HepG2 (cell line): ENCODE measurements around the gene RPA1. TPM values are rescaled to one million over a fixed set of nuclear protein-coding genes. Genes with fewer than 3 reads are reported as not detected.
A peak's percentile ranks its signal among the peaks of the same experiment; 100 is the strongest.

Experiments used
- ATAC-seq: fragments of 200-7000 bp; cut with Tn5 transposase; 3 replicates; pipeline ENCODE4 v1.9.1; 2020; ENCODE audit warnings: mild to moderate bottlenecking, moderate library complexity
- BruUV-seq: library from RNA; stranded (reverse); fragments of 400-500 nt; replicated peaks from 2 replicates; lab custom pipeline; 2021; lab: Mats Ljungman, UMichigan
- CTCF ChIA-PET: fragments of 300-600 bp; formaldehyde crosslinking; extraction: SDS; loops from one replicate; lab custom pipeline; 2021; ENCODE audit warnings: low total read pairs, inconsistent platforms, low intra/inter-chr PET ratio; lab: Yijun Ruan, JAX
- POLR2A ChIA-PET: fragments of 350-600 bp; sonication (Branson Sonifier 250); formaldehyde crosslinking; loops from one replicate; lab custom pipeline; 2020; ENCODE audit warnings: antibody characterized with exemption, inconsistent platforms; lab: Yijun Ruan, JAX
- DNase-seq: peaks from one replicate; pipeline ENCODE4 v3.0.0-alpha.2; 2015; ENCODE audit warnings: low spot score
- FAIRE-seq: peaks from 3 replicates; lab custom pipeline; 2011; peaks lifted over from hg19 to GRCh38; lab: Jason Lieb, UNC
- H2AFZ ChIP-seq: one replicate; pipeline ENCODE4 v1.6.1; 2011; ENCODE audit warnings: low read length, inconsistent platforms
- H3K27ac ChIP-seq: fragments of 300-600 bp; 3 replicates; pipeline ENCODE4 v1.8.0; 2011; ENCODE audit warnings: mixed run types, mild to moderate bottlenecking, mixed read lengths, low read length, inconsistent platforms; ENCODE audit not compliant: insufficient read depth; ENCODE audit errors: extremely low read length
- H3K27me3 ChIP-seq, 2 experiments: fragments of 200-600 bp in 1 of 2; 2 replicates in 1 of 2; 3 replicates in 1 of 2; pipeline versions ENCODE4 v1.6.0 to v1.8.0; 2011; ENCODE audit warnings: low read length in 2 of 2, mild to moderate bottlenecking in 2 of 2, moderate library complexity in 2 of 2, inconsistent platforms in 1 of 2; ENCODE audit not compliant: insufficient read depth in 2 of 2, control insufficient read depth in 1 of 2
- H3K36me3 ChIP-seq, 2 experiments: fragments of 200-600 bp in 1 of 2; replicated peaks in 1 of 2; 2 replicates in 1 of 2; 3 replicates in 1 of 2; pipeline versions ENCODE4 v1.5.1 to v1.8.0; 2011; ENCODE audit warnings: low read length in 2 of 2, inconsistent platforms in 1 of 2; ENCODE audit not compliant: insufficient read depth in 2 of 2, control insufficient read depth in 1 of 2
- H3K4me1 ChIP-seq: 2 replicates; pipeline ENCODE4 v1.5.1; 2012; ENCODE audit warnings: low read length, inconsistent platforms; ENCODE audit not compliant: insufficient read depth
- H3K4me2 ChIP-seq: 2 replicates; pipeline ENCODE4 v1.6.0; 2011; ENCODE audit warnings: low read depth, low read length, inconsistent platforms
- H3K4me3 ChIP-seq, 3 experiments: fragments of 200-600 bp in 1 of 3; sonication (generic), shearing (Covaris generic) in 1 of 3; replicated peaks in 1 of 3; 2 replicates each; pipeline ENCODE4 v1.5.1; 2011 to 2016; ENCODE audit warnings: low read length in 3 of 3, inconsistent platforms in 2 of 3, low read depth in 2 of 3, mild to moderate bottlenecking in 2 of 3, control low read depth in 1 of 3, mixed read lengths in 1 of 3; ENCODE audit not compliant: insufficient read depth in 1 of 3
- H3K79me2 ChIP-seq: one replicate; pipeline ENCODE4 v1.6.1; 2011; ENCODE audit warnings: low read length, inconsistent platforms; ENCODE audit not compliant: insufficient read depth
- H3K9ac ChIP-seq: 2 replicates; pipeline ENCODE4 v1.6.0; 2011; ENCODE audit warnings: mild to moderate bottlenecking, low read depth, low read length, inconsistent platforms; ENCODE audit not compliant: insufficient read depth
- H3K9me3 ChIP-seq: 2 replicates; pipeline ENCODE4 v1.5.1; 2012; ENCODE audit warnings: mild to moderate bottlenecking, low read length
- H4K20me1 ChIP-seq: 2 replicates; pipeline ENCODE4 v1.6.0; 2011; ENCODE audit warnings: inconsistent platforms, mild to moderate bottlenecking, low read length, moderate library complexity; ENCODE audit not compliant: insufficient read depth
- CREBL2 ChIP-seq: sonication (generic); formaldehyde crosslinking; IDR thresholded peaks from 2 replicates; pipeline ENCODE4 v1.8.1; 2023; ENCODE audit warnings: missing genetic modification reagents, mild to moderate bottlenecking, borderline replicate concordance
- ESRRA ChIP-seq: sonication (generic); formaldehyde crosslinking; IDR thresholded peaks from 2 replicates; pipeline ENCODE4 v1.5.1; 2020; ENCODE audit warnings: mild to moderate bottlenecking, low read depth, missing genetic modification reagents
- GFI1 ChIP-seq: sonication (generic); formaldehyde crosslinking; IDR thresholded peaks from 2 replicates; pipeline ENCODE4 v1.5.0; 2020; ENCODE audit warnings: missing genetic modification reagents, mild to moderate bottlenecking, borderline replicate concordance
- KDM2A ChIP-seq: sonication (generic); formaldehyde crosslinking; IDR thresholded peaks from 2 replicates; pipeline ENCODE4 v1.4.0; 2020; ENCODE audit warnings: low read depth, missing genetic modification reagents, borderline replicate concordance
- KLF13 ChIP-seq: sonication (generic); formaldehyde crosslinking; IDR thresholded peaks from 2 replicates; pipeline ENCODE4 v1.4.0; 2020; ENCODE audit warnings: mild to moderate bottlenecking, missing genetic modification reagents
- NR0B2 ChIP-seq: sonication (generic); formaldehyde crosslinking; IDR thresholded peaks from 2 replicates; pipeline ENCODE4 v1.4.0; 2020; ENCODE audit warnings: mild to moderate bottlenecking, missing genetic modification reagents
- TBX3 ChIP-seq: fragments of 450-650 bp; IDR thresholded peaks from 2 replicates; pipeline ENCODE4 v1.6.1; 2017; ENCODE audit warnings: antibody characterized with exemption, mild to moderate bottlenecking, inconsistent platforms, borderline replicate concordance
- ZBTB33 ChIP-seq: sonication (generic); formaldehyde crosslinking; IDR thresholded peaks from 2 replicates; pipeline ENCODE4 v1.4.0; 2020; ENCODE audit warnings: missing genetic modification reagents
- ZNF431 ChIP-seq: sonication (generic); formaldehyde crosslinking; IDR thresholded peaks from 2 replicates; pipeline ENCODE4 v1.9.0; 2022; ENCODE audit warnings: missing genetic modification reagents, low read depth, mild to moderate bottlenecking, borderline replicate concordance
- ZNF512B ChIP-seq: sonication (generic); formaldehyde crosslinking; IDR thresholded peaks from 2 replicates; pipeline ENCODE4 v1.5.1; 2020; ENCODE audit warnings: missing genetic modification reagents, mild to moderate bottlenecking, borderline replicate concordance
- ZNF703 ChIP-seq: sonication (generic); formaldehyde crosslinking; IDR thresholded peaks from 2 replicates; pipeline ENCODE4 v1.5.1; 2020; ENCODE audit warnings: missing genetic modification reagents, mild to moderate bottlenecking, moderate library complexity, borderline replicate concordance
- ZNF773 ChIP-seq: sonication (generic); formaldehyde crosslinking; IDR thresholded peaks from 2 replicates; pipeline ENCODE4 v1.4.0; 2020; ENCODE audit warnings: missing genetic modification reagents, borderline replicate concordance
- ZNF883 ChIP-seq: sonication (generic); formaldehyde crosslinking; IDR thresholded peaks from 2 replicates; pipeline ENCODE4 v1.5.1; 2020; ENCODE audit warnings: mild to moderate bottlenecking, missing genetic modification reagents; ENCODE audit errors: not compliant biosample characterization
- ZSCAN31 ChIP-seq: sonication (generic); formaldehyde crosslinking; IDR thresholded peaks from 2 replicates; pipeline ENCODE4 v1.5.0; 2020; ENCODE audit warnings: low read depth, mild to moderate bottlenecking, missing genetic modification reagents
- ZUFSP ChIP-seq: sonication (generic); formaldehyde crosslinking; IDR thresholded peaks from 2 replicates; pipeline ENCODE4 v1.9.0; 2021; ENCODE audit warnings: missing genetic modification reagents, mild to moderate bottlenecking, borderline replicate concordance
- WGBS: methylation state at CpG from one replicate; pipeline ENCODE4 v1.1.6; 2017; ENCODE audit warnings: low lambda C conversion rate; 5-methylcytosine and 5-hydroxymethylcytosine counted together
- in situ Hi-C: cut with HindIII; loops from 2 replicates; pipeline ENCODE4 v1.10.0; 2017; ENCODE audit warnings: low pct_unique_long_range_greater_than_20kb; ENCODE audit not compliant: extremely low pct_ligation_motif_present
- intact Hi-C: fragments of 100-400 bp; cut with micrococcal nuclease; formaldehyde crosslinking; loops from one replicate; pipeline ENCODE4 v1.10.0; 2022; ENCODE audit not compliant: unreplicated experiment
- polyA plus RNA-seq, 8 experiments: library from polyadenylated mRNA; depleted of rRNA in 3 of 8; stranded (reverse) in 7 of 8; unstranded in 1 of 8; fragments of >200 nt; fragmentation: Illumina TruSeq in 4 of 8; extraction: Trizol in 4 of 8; gene quantifications; 2 replicates each; pipeline versions ENCODE4 v1.2.1 to v1.2.3, GENCODE V29; 2011 to 2016; ENCODE audit warnings: low read depth in 4 of 8, missing spikeins in 1 of 8, mixed read lengths in 1 of 8; ENCODE audit not compliant: insufficient read depth in 1 of 8
- total RNA-seq, 5 experiments: library from RNA; depleted of rRNA; stranded (reverse); fragments of >200 nt; fragmentation: Illumina TruSeq; extraction: Trizol; gene quantifications; 2 replicates each; pipeline ENCODE4 v1.2.3, GENCODE V29; 2016; ENCODE audit warnings: low read depth in 1 of 5

RPA1 gene
- total and polyA plus RNA-seq, 2 of the 13 experiments (the other 11 are each of a cell fraction or from before 2014, with no cell fraction given), result 13.9 to 37.6 TPM

GRCh38 chr17:1905190-1905913 lies 75.5 kb downstream of the RPA1 start:
- H3K9ac ChIP-seq, result no peak overlapping the region
- BruUV-seq, result no TSS peak
- intact Hi-C loops (loop anchor here (5.0 kb wide), 1 partner anchor 52 kb away; no protein-coding TSS in a partner anchor), in situ Hi-C loops (loop anchor here (5.0 to 25.0 kb wide), 2 partner anchors 122 to 332 kb away; partner anchors contain the start of gene RTN4RL1)
- peak overlapping the region; percentile 27 to 60 (median 36); a peak in 5 of 6 replicates for H3K4me3 ChIP-seq
- no peaks in the 10 kb centered on the region for H3K9me3 ChIP-seq
- H3K4me2 ChIP-seq, result peak overlapping the region; percentile 84
- 10% methylated on average over 16 of the region's 25 CpGs for WGBS
- peaks cover 40% of the 10 kb centered on the region for H3K4me1 ChIP-seq
- H4K20me1 ChIP-seq, result no peaks in the 10 kb centered on the region
- H3K79me2 ChIP-seq, result no peaks in the 10 kb centered on the region
- no peak overlapping the region for H3K27ac ChIP-seq
- ChIA-PET CTCF (no interaction called here), POLR2A (interaction anchor here (0.5 to 1.3 kb wide), 2 partner anchors 78 to 119 kb away, joined by 3 read pairs; no protein-coding TSS in a partner anchor)
- no peaks in the 10 kb centered on the region for H3K36me3 ChIP-seq
- DNase-seq (peak; percentile 16), ATAC-seq (peak; percentile 69), FAIRE-seq (no peak)
- H2AFZ ChIP-seq, result peak overlapping the region; percentile 1
- H3K27me3 ChIP-seq, result peaks cover 0 to 27% of the 10 kb centered on the region in 2 experiments; a peak in 3 of 5 replicates
- TF ChIP-seq ZNF512B (0 out of 2 replicates have a peak, but pooled peaks have one; percentile 48), ZNF703 (CRISPR knock-in tag) (no peak), NR0B2 (CRISPR knock-in tag) (no peak), ZSCAN31 (CRISPR knock-in tag) (no peak), CREBL2 (CRISPR knock-in tag) (no peak), ZNF773 (no peak), KLF13 (no peak), ZNF431 (CRISPR knock-in tag) (no peak), ESRRA (CRISPR knock-in tag) (no peak), KDM2A (CRISPR knock-in tag) (no peak), TBX3 (no peak), GFI1 (CRISPR knock-in tag) (no peak), ZUFSP (CRISPR knock-in tag) (no peak), ZBTB33 (CRISPR knock-in tag) (no peak), ZNF883 (CRISPR knock-in tag) (no peak)
